Neural crest cell (in vitro differentiated cells): Measurements from ENCODE around the gene GLIS1. TPM values are rescaled to one million over a fixed set of nuclear protein-coding genes. Genes with fewer than 3 reads are reported as not detected.

Source experiments
- DNase-seq: peaks from one replicate; pipeline ENCODE4 v3.0.0; 2021; ENCODE audit warnings: low read depth, mixed read lengths, low spot score
- H3K27ac Mint-ChIP-seq: one replicate; pipeline ENCODE4 v1.8.0; 2021; ENCODE audit warnings: mild to moderate bottlenecking, mixed read lengths; ENCODE audit not compliant: unreplicated experiment
- H3K27me3 Mint-ChIP-seq: 2 replicates; pipeline ENCODE4 v1.8.0; 2021; ENCODE audit warnings: low read depth, mild to moderate bottlenecking, mixed read lengths
- H3K36me3 Mint-ChIP-seq: 2 replicates; pipeline ENCODE4 v1.8.0; 2021; ENCODE audit warnings: low read depth, mild to moderate bottlenecking, mixed read lengths
- H3K4me1 Mint-ChIP-seq: 2 replicates; pipeline ENCODE4 v1.8.0; 2021; ENCODE audit warnings: mixed read lengths
- H3K4me3 Mint-ChIP-seq: one replicate; pipeline ENCODE4 v1.8.0; 2021; ENCODE audit warnings: mild to moderate bottlenecking, mixed read lengths
- H3K9me3 Mint-ChIP-seq: 2 replicates; pipeline ENCODE4 v1.8.0; 2021; ENCODE audit warnings: mixed read lengths
- CTCF ChIP-seq: fragments of 200-600 bp; sonication (generic); conservative IDR thresholded peaks from 2 replicates; pipeline ENCODE4 v1.5.0; 2021; ENCODE audit warnings: antibody characterized with exemption, mild to moderate bottlenecking
- total RNA-seq: library from RNA; stranded (reverse); gene quantifications from 2 replicates; pipeline ENCODE4 v1.2.1, GENCODE V29; 2021

Gene GLIS1
- total RNA-seq, 1 donor from 2014 or later = not detected

- no peaks in the 10 kb centered on the region for H3K36me3 Mint-ChIP-seq
- TF ChIP-seq CTCF = no peak
- H3K27me3 Mint-ChIP-seq = no peaks in the 10 kb centered on the region
- H3K4me1 Mint-ChIP-seq = peaks cover 3% of the 10 kb centered on the region
- H3K27ac Mint-ChIP-seq = no peak overlapping the region
- H3K4me3 Mint-ChIP-seq = no peak overlapping the region
- no peak for DNase-seq
- no peaks in the 10 kb centered on the region for H3K9me3 Mint-ChIP-seq
These were observed 154.2 kb downstream of the GLIS1 start for GRCh38 chr1:53584777-53585107.

DNA sequence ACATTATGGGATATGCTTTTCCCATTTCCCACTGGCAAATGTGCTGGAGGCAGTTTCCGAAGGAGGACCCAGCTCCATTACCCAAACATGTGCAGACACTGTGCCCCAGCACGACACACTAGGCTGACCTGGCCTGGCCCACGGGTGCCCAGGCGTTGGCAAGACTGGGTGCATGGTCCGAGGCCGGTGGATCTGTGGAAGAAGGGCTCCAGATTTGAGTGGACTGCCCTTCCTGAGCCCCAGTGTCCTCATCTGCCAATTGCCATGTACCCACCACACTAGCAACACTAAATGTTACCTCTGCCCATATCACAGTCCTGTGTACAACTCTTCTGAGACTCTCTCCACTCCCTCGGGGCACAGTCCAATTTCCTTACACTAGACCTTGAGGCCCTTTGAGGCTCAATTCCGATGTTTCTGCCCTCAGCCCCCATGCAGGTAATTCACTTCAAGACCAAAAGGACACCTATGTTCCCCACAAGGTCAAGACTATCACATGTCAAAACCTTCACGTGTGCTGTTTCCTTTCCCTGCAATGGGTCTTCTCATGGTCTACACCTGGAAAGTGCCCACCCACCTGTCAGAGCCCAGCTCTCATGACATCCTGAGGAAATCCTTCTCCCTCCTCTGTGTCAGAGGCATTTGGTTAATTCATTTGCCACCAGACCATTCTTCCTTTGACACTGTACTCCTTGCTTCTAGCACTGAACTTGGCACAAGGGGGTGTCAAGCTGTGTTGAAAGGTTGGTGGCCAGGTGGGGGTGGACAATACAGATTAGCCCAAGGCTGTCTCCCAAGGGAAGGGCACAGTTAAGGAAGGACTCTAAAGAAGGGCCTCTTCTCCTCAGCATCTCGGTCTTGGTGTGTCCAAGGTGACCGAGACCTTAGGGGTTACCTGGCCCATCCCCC is 154.8 kb downstream of the GLIS1 start:
- H3K9me3 Mint-ChIP-seq = no peaks in the 10 kb centered on the region
- no peak overlapping the region for H3K4me3 Mint-ChIP-seq
- no peak overlapping the region for H3K27ac Mint-ChIP-seq
- H3K27me3 Mint-ChIP-seq = no peaks in the 10 kb centered on the region
- no peaks in the 10 kb centered on the region for H3K36me3 Mint-ChIP-seq
- no peak for TF ChIP-seq CTCF
- DNase-seq = no peak
- peaks cover 3% of the 10 kb centered on the region for H3K4me1 Mint-ChIP-seq

DNA sequence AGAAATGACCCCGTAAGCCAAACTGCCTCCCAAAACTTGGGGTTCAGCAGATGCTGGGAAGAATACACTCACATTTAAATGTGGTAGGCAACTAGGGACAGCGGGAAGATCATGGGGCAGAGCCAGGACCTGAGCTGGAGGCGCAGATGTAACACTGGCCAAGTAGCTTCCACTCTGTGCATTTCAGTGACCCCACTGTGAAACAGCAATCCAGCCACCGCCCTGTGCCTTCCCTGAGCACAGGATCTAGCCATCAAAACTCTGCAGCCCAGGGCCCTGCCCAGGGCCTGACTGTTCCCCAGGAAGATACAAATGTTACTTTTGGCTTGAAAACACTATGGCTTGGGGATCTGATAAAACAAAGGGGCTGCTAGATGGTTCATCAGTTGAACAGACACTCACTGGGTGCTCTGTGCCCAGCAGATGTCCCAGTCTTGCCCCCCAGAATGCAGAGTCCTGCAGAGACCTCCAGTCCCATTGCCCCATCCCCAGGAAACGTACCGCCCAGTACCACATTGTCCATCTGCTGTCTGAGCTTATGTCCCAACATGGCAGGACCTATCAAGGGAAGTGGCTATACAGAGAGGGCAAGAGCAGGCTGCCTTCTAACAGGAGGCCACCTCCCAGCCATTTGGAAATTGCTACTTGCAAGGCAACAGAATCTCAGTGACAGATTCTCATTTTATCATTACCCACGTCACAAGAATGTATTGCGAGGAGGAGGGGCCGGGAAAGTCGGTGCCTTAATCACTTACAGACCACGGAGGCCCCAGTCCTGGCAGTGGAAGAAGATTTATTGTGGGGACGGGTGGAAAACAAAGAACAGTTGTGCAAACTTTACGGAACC is 155.7 kb downstream of the GLIS1 start:
- H3K27ac Mint-ChIP-seq = no peak overlapping the region
- DNase-seq = no peak
- no peak for TF ChIP-seq CTCF
- no peaks in the 10 kb centered on the region for H3K27me3 Mint-ChIP-seq
- H3K4me1 Mint-ChIP-seq = peaks cover 3% of the 10 kb centered on the region
- no peaks in the 10 kb centered on the region for H3K9me3 Mint-ChIP-seq
- no peaks in the 10 kb centered on the region for H3K36me3 Mint-ChIP-seq
- no peak overlapping the region for H3K4me3 Mint-ChIP-seq

DNA sequence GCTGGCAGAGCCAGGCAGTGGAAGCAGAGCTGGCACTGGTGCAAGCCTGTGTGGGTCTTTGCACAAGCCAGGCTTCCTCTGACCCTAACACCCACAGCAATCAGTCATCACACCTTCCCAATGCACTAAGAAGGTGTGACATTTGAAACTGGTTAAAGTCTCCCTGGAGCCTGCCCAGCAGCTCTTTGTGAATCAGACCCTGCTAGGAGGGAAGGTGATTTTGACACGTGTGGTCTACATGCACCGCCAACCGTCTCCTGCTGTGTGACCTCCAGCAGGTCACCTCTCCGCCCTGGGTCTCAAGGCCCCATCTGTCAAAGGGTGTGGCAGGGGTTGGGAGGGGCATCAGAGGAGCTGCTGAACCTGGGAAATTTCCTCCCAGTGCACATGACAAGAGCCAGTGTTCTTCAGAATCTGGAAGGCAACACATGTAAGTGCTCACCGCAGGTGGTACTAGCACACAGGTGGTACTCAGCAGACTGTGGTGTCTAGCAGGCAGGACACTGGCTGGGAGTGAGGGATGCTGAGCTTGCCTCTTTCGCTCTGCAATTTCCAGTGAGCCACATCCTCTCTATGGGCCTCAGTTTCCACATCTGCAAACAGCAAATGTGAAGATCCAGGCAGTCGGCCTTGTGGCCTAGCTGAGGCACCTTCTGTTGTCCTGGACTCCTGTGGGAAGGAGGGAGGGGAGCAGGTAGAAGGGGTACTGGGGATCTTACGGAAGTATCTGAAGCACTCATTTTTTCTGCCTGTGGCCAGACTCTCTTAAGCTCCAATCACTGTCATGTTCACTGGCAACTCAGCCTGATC is 156.5 kb downstream of the GLIS1 start:
- H3K27ac Mint-ChIP-seq = no peak overlapping the region
- DNase-seq = no peak
- H3K4me1 Mint-ChIP-seq = peaks cover 3% of the 10 kb centered on the region
- H3K36me3 Mint-ChIP-seq = no peaks in the 10 kb centered on the region
- no peak for TF ChIP-seq CTCF
- H3K27me3 Mint-ChIP-seq = no peaks in the 10 kb centered on the region
- H3K4me3 Mint-ChIP-seq = no peak overlapping the region
- no peaks in the 10 kb centered on the region for H3K9me3 Mint-ChIP-seq

- H3K36me3 Mint-ChIP-seq = no peaks in the 10 kb centered on the region
- no peak for TF ChIP-seq CTCF
- H3K4me3 Mint-ChIP-seq = no peak overlapping the region
- no peak overlapping the region for H3K27ac Mint-ChIP-seq
- H3K9me3 Mint-ChIP-seq = no peaks in the 10 kb centered on the region
- no peak for DNase-seq
- H3K27me3 Mint-ChIP-seq = no peaks in the 10 kb centered on the region
- H3K4me1 Mint-ChIP-seq = peaks cover 7% of the 10 kb centered on the region
These were observed 157.5 kb downstream of the GLIS1 start for GRCh38 chr1:53581476-53581875.
